ENCODE results near the gene DIO2. TPM values are rescaled to one million over a fixed set of nuclear protein-coding genes. Genes with fewer than 3 reads are reported as not detected.

The DIO2 gene
- total RNA-seq, 1 experiment from 2014 or later = 0.04 TPM

DNA sequence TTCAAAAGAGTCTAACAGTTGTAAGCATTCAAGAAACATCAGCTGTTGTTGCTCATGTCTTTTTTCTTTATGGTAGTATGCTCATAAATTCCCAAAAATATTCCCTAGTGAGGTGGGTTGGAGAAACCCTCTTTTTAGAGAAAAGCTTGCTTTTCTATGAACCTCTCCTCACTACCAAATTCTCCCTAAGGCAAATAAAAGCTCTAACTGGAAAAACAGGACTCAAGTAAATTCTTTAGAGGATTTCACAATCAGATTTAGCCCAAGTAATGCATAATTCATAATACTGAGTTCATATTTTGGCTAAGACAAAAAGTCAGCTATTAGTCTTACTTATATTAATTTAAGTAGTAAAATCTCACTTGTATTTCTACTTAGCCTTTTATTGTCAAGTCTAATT lies 59.1 kb downstream of the DIO2 start:
- H3K27me3 Mint-ChIP-seq (ENCODE audit: low read depth) = no peaks in the 10 kb centered on the region

More for the DNA sequence above, 59.1 kb downstream of the DIO2 start:
- TF ChIP-seq NFE2L1 (CRISPR knock-in tag; IDR thresholded peaks at IDR 0.05) (no peak), SOX15 (CRISPR knock-in tag; IDR thresholded peaks at IDR 0.05) (no peak), JAZF1 (CRISPR knock-in tag; IDR thresholded peaks at IDR 0.05) (no peak), GABPB1 (CRISPR knock-in tag; IDR thresholded peaks at IDR 0.05) (no peak), USF1 (CRISPR knock-in tag; IDR thresholded peaks at IDR 0.05) (no peak), ZNF416 (CRISPR knock-in tag; IDR thresholded peaks at IDR 0.05) (no peak), ZNF219 (CRISPR knock-in tag; IDR thresholded peaks at IDR 0.05; ENCODE audit: borderline replicate concordance) (no peak), ERG (CRISPR knock-in tag; IDR thresholded peaks at IDR 0.05) (no peak), CBFB (CRISPR knock-in tag; IDR thresholded peaks at IDR 0.05; ENCODE audit: low read depth) (no peak), FOXP1 (CRISPR knock-in tag; IDR thresholded peaks at IDR 0.05; ENCODE audit: borderline replicate concordance) (no peak), ELF4 (CRISPR knock-in tag; IDR thresholded peaks at IDR 0.05; ENCODE audit: low read depth) (no peak), FOXJ3 (CRISPR knock-in tag; IDR thresholded peaks at IDR 0.05; ENCODE audit: borderline replicate concordance) (no peak), IRF2 (CRISPR knock-in tag; IDR thresholded peaks at IDR 0.05; ENCODE audit: borderline replicate concordance, low read depth) (no peak), KAT7 (CRISPR knock-in tag; IDR thresholded peaks at IDR 0.05; ENCODE audit: borderline replicate concordance) (no peak), ZNF425 (CRISPR knock-in tag; conservative IDR thresholded peaks at IDR 0.05) (no peak)
- TF ChIP-seq, protein P1, sequence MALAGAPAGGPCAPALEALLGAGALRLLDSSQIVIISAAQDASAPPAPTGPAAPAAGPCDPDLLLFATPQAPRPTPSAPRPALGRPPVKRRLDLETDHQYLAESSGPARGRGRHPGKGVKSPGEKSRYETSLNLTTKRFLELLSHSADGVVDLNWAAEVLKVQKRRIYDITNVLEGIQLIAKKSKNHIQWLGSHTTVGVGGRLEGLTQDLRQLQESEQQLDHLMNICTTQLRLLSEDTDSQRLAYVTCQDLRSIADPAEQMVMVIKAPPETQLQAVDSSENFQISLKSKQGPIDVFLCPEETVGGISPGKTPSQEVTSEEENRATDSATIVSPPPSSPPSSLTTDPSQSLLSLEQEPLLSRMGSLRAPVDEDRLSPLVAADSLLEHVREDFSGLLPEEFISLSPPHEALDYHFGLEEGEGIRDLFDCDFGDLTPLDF (CRISPR knock-in tag; IDR thresholded peaks at IDR 0.05) = no peak
- TF ChIP-seq, protein P2, sequence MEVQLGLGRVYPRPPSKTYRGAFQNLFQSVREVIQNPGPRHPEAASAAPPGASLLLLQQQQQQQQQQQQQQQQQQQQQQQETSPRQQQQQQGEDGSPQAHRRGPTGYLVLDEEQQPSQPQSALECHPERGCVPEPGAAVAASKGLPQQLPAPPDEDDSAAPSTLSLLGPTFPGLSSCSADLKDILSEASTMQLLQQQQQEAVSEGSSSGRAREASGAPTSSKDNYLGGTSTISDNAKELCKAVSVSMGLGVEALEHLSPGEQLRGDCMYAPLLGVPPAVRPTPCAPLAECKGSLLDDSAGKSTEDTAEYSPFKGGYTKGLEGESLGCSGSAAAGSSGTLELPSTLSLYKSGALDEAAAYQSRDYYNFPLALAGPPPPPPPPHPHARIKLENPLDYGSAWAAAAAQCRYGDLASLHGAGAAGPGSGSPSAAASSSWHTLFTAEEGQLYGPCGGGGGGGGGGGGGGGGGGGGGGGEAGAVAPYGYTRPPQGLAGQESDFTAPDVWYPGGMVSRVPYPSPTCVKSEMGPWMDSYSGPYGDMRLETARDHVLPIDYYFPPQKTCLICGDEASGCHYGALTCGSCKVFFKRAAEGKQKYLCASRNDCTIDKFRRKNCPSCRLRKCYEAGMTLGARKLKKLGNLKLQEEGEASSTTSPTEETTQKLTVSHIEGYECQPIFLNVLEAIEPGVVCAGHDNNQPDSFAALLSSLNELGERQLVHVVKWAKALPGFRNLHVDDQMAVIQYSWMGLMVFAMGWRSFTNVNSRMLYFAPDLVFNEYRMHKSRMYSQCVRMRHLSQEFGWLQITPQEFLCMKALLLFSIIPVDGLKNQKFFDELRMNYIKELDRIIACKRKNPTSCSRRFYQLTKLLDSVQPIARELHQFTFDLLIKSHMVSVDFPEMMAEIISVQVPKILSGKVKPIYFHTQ (CRISPR knock-in tag; IDR thresholded peaks at IDR 0.05) = no peak
- TF ChIP-seq, protein P3, sequence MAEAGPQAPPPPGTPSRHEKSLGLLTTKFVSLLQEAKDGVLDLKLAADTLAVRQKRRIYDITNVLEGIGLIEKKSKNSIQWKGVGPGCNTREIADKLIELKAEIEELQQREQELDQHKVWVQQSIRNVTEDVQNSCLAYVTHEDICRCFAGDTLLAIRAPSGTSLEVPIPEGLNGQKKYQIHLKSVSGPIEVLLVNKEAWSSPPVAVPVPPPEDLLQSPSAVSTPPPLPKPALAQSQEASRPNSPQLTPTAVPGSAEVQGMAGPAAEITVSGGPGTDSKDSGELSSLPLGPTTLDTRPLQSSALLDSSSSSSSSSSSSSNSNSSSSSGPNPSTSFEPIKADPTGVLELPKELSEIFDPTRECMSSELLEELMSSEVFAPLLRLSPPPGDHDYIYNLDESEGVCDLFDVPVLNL (CRISPR knock-in tag; IDR thresholded peaks at IDR 0.05; ENCODE audit: borderline replicate concordance, low read depth) = no peak
- H3K4me3 Mint-ChIP-seq = no peak overlapping the region
- peaks cover 39% of the 10 kb centered on the region for H3K9me3 Mint-ChIP-seq
- POLR2A ChIA-PET = no interaction called here
- H3K4me1 Mint-ChIP-seq = no peaks in the 10 kb centered on the region
- CTCF ChIA-PET = no interaction called here
- H3K27ac Mint-ChIP-seq = no peak overlapping the region
- H3K36me3 Mint-ChIP-seq = no peaks in the 10 kb centered on the region; the same call in 1 of the 2 replicates
- ATAC-seq (no peak), DNase-seq (ENCODE audit: low spot score) (no peak)

All from WTC11 (cell line).